Measurements from ENCODE around the gene SORCS3. TPM values are rescaled to one million over a fixed set of nuclear protein-coding genes. Genes with fewer than 3 reads are reported as not detected.

SORCS3 gene
- total and polyA plus RNA-seq, 9 of the 15 experiments (the other 6 are each of a cell fraction or from before 2014, with no cell fraction given), result not detected

DNA sequence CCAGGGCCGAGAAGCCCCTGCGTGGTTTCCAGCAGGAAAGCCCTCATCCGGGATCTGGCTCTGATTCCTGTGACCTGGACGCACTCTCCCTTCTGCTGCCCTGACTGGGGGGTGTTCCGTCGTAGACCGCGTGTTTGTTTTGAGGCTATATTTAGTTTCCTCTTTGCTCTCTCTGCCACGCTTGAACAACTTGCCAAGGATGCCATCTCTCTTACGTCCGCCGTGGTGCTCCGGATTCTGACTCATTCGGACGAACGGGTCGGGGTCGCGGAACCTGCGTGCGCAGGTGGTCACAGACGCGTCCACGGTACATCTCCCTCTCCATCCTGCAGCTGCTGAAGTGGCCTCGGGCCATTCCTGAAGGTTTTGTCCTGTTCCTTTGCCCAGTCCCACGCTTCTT lies 10.4 kb upstream of the SORCS3 start:
- POLR2A ChIA-PET, result no interaction called here
- H3K4me2 ChIP-seq (ENCODE audit: insufficient read depth, low read length), result no peak overlapping the region
- H3K27ac ChIP-seq (ENCODE audit: extremely low read depth, low read depth, low read length), result no peak overlapping the region
- H3K4me1 ChIP-seq (replicated peaks in 1 of 2; ENCODE audit: control insufficient read depth in 2 of 2, insufficient read depth in 2 of 2, low read length in 2 of 2), result no peaks in the 10 kb centered on the region
- no peak overlapping the region for H2AFZ ChIP-seq (ENCODE audit: low read depth, low read length)
- no peaks in the 10 kb centered on the region for H3K9me1 ChIP-seq (ENCODE audit: control insufficient read depth, insufficient read depth, low read length)
- 2% methylated on average over 13 of the region's 26 CpGs for WGBS (ENCODE audit: insufficient coverage, low coverage, missing lambda C conversion rate)
- H3K27me3 ChIP-seq (ENCODE audit: control insufficient read depth in 2 of 2, insufficient read depth in 2 of 2, low read length in 2 of 2), result no peaks in the 10 kb centered on the region
- no peaks in the 10 kb centered on the region for H3K79me2 ChIP-seq (ENCODE audit: control insufficient read depth, insufficient read depth, low read length)
- H3K36me3 ChIP-seq (ENCODE audit: control insufficient read depth, insufficient read depth, low read length), result no peaks in the 10 kb centered on the region
- intact Hi-C loops (cut with micrococcal nuclease), result no loop called here
- ATAC-seq (no peak), DNase-seq (ENCODE audit: extremely low read depth in 1 of 4, low spot score in 3 of 4) (no peak), FAIRE-seq (no peak)
- CTCF ChIA-PET (ENCODE audit: low intra/inter-chr PET ratio), result no interaction called here
- no peak overlapping the region for H3K4me3 ChIP-seq
- H4K20me1 ChIP-seq (replicated peaks; ENCODE audit: control insufficient read depth, insufficient read depth, low read length), result no peaks in the 10 kb centered on the region
- no peaks in the 10 kb centered on the region for H3K9me3 ChIP-seq (replicated peaks; ENCODE audit: control insufficient read depth, insufficient read depth, low read depth, low read length)
- BruUV-seq (replicated peaks), result no TSS peak
- in situ Hi-C loops (cut with MboI), result no loop called here
- H3K9ac ChIP-seq (ENCODE audit: insufficient read depth in 1 of 2, low read depth in 2 of 2, low read length in 2 of 2), result no peak overlapping the region
- no peak for TF ChIP-seq ZNF212 (CRISPR knock-in tag; IDR thresholded peaks at IDR 0.05)
- TF ChIP-seq, protein P1, sequence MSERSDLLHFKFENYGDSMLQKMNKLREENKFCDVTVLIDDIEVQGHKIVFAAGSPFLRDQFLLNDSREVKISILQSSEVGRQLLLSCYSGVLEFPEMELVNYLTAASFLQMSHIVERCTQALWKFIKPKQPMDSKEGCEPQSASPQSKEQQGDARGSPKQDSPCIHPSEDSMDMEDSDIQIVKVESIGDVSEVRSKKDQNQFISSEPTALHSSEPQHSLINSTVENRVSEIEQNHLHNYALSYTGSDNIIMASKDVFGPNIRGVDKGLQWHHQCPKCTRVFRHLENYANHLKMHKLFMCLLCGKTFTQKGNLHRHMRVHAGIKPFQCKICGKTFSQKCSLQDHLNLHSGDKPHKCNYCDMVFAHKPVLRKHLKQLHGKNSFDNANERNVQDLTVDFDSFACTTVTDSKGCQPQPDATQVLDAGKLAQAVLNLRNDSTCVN (CRISPR knock-in tag; IDR thresholded peaks at IDR 0.05), result no peak
- no peak for TF ChIP-seq ZNF764 (CRISPR knock-in tag; IDR thresholded peaks at IDR 0.05; ENCODE audit: low read depth)
- no peak for TF ChIP-seq HOXB6 (CRISPR knock-in tag; IDR thresholded peaks at IDR 0.05; ENCODE audit: borderline replicate concordance)
- TF ChIP-seq, protein P2, sequence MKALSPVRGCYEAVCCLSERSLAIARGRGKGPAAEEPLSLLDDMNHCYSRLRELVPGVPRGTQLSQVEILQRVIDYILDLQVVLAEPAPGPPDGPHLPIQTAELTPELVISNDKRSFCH (CRISPR knock-in tag; IDR thresholded peaks at IDR 0.05), result no peak
- TF ChIP-seq, protein P2 (tag; IDR thresholded peaks at IDR 0.05), result no peak
- no peak for TF ChIP-seq DMBX1 (CRISPR knock-in tag; IDR thresholded peaks at IDR 0.05; ENCODE audit: borderline replicate concordance)
- TF ChIP-seq, protein P3, sequence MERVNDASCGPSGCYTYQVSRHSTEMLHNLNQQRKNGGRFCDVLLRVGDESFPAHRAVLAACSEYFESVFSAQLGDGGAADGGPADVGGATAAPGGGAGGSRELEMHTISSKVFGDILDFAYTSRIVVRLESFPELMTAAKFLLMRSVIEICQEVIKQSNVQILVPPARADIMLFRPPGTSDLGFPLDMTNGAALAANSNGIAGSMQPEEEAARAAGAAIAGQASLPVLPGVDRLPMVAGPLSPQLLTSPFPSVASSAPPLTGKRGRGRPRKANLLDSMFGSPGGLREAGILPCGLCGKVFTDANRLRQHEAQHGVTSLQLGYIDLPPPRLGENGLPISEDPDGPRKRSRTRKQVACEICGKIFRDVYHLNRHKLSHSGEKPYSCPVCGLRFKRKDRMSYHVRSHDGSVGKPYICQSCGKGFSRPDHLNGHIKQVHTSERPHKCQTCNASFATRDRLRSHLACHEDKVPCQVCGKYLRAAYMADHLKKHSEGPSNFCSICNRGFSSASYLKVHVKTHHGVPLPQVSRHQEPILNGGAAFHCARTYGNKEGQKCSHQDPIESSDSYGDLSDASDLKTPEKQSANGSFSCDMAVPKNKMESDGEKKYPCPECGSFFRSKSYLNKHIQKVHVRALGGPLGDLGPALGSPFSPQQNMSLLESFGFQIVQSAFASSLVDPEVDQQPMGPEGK (CRISPR knock-in tag; IDR thresholded peaks at IDR 0.05; ENCODE audit: borderline replicate concordance), result no peak
- TF ChIP-seq MCM7 (IDR thresholded peaks at IDR 0.05), result no peak
- no peak for TF ChIP-seq NCOA4 (IDR thresholded peaks at IDR 0.05; ENCODE audit: partially characterized antibody)
- no peak for TF ChIP-seq SNRNP70 (optimal IDR thresholded peaks at IDR 0.05; ENCODE audit: low read depth, low read length)
- TF ChIP-seq KAT2B (IDR thresholded peaks at IDR 0.05; ENCODE audit: low read depth, low read length), result no peak
- TF ChIP-seq RB1 (IDR thresholded peaks at IDR 0.05; ENCODE audit: low read depth), result no peak
- TF ChIP-seq POLR3A (IDR thresholded peaks at IDR 0.05; ENCODE audit: borderline replicate concordance, extremely low read depth, insufficient read depth, insufficient read length), result no peak
- TF ChIP-seq POLR2B (IDR thresholded peaks at IDR 0.05; ENCODE audit: low read depth, partially characterized antibody), result no peak
- no peak for TF ChIP-seq PTRF (tag; IDR thresholded peaks at IDR 0.05)
- TF ChIP-seq, protein P4, sequence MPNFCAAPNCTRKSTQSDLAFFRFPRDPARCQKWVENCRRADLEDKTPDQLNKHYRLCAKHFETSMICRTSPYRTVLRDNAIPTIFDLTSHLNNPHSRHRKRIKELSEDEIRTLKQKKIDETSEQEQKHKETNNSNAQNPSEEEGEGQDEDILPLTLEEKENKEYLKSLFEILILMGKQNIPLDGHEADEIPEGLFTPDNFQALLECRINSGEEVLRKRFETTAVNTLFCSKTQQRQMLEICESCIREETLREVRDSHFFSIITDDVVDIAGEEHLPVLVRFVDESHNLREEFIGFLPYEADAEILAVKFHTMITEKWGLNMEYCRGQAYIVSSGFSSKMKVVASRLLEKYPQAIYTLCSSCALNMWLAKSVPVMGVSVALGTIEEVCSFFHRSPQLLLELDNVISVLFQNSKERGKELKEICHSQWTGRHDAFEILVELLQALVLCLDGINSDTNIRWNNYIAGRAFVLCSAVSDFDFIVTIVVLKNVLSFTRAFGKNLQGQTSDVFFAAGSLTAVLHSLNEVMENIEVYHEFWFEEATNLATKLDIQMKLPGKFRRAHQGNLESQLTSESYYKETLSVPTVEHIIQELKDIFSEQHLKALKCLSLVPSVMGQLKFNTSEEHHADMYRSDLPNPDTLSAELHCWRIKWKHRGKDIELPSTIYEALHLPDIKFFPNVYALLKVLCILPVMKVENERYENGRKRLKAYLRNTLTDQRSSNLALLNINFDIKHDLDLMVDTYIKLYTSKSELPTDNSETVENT (CRISPR knock-in tag; IDR thresholded peaks at IDR 0.05), result no peak
- TF ChIP-seq TAF1 (IDR thresholded peaks at IDR 0.05; ENCODE audit: control insufficient read depth, extremely low read depth, insufficient read depth, low read length, severe bottlenecking), result no peak

Measured in K562 (cell line).